Smooth muscle cell of the brain vasculature (primary cell): Measurements from ENCODE around the gene CR1.
"Not testable (repeated sequence)": the region's sequence is repeated elsewhere in the genome, so short reads cannot be mapped to it uniquely, and the experiment has no call there.

Source experiments
- DNase-seq: peaks from one replicate; pipeline ENCODE4 v3.0.0-alpha.2; 2012; ENCODE audit warnings: low read depth, low spot score

Gene CR1

GRCh38 chr1:207644166-207644851 is 148.4 kb downstream of the CR1 start:
- no peak for DNase-seq

DNA sequence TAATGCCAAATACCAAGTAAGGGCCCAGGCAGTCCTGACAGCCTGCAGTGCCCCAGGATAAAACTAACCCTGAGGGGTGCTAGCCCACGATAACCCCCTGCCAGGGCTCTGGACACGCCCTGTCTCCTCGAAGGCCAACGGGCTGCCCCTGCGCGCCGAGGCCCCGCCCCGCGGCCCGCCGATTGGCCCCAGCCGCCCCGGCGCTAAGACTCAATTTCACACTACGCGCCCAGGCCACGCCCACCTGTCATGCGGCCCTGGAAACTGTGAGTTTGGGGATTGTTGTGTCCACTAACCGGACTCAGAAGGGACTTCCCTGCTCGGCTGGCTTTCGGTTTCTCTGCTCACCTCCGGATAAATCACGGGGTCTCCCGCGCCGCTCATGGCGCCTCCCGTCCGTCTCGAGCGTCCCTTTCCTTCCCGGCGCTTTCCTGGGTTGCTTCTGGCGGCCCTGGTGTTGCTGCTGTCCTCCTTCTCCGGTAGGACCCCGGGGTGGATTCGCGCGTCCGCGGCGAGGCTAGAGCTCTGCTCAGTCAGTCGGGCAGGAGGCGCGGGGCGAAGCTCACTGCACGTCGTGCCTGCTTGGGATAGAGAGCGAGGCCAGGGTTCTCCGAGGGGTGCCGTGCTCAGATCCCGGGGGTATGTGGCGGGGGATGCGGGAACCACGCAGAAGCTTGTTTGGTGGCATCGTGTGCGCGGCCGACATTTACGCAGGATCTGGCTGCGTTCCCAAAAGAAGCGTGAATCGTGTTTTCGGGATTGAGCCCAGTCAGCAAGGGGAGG is 149.1 kb downstream of the CR1 start, which contains the start of gene CR1L:
Gene CR1L, plus strand, starts transcription at position 282 of the 783 bp plus-strand sequence. Its CDS starts 101 bp downstream, at position 383.
- DNase-seq = no peak

DNA sequence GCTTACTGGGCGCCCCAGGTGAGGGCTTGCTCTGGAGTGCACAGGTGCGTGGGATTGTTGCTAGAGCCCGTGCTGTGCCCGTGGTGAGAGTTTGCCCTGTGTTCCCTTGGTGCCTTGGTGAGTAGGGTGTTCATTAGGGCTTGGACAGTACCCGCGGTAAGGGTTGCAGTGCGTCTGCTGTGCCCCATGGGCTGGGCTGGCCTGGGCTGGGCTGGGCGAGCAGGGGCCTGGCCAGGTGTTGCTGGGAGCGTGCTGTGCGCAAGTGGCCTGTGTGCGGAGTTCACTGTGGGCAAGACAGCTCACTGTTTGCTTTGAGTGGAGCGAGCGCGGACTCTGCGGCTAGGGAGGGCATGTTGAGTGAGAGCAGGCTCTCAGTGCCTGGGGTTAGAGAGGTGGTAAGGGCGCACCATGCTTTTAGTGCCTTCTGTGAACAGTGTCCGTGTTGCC is 149.7 kb downstream of the CR1 start:
- no peak for DNase-seq

DNA sequence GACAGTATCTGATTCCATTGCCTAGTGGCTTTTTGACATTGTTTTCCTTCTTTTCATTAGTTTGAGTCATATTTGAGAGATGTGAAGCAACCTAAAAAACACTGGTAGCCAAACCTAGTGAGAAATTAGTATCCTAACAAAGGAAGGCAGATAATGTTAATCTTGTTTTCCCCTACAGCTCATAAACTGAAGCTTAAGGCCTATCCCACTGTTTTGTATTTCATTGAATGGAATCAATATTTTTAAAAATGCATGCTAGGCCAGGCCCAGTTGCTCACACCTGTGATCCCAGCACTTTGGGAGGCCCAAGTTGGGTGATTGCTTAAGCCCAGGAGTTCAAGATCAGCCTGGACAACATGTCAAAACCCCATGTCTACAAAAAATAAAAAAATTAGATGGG is 150.2 kb downstream of the CR1 start:
- no peak for DNase-seq

- DNase-seq = no peak
Observed at GRCh38 chr1:207646944-207647579, 151.1 kb downstream of the CR1 start.

DNA sequence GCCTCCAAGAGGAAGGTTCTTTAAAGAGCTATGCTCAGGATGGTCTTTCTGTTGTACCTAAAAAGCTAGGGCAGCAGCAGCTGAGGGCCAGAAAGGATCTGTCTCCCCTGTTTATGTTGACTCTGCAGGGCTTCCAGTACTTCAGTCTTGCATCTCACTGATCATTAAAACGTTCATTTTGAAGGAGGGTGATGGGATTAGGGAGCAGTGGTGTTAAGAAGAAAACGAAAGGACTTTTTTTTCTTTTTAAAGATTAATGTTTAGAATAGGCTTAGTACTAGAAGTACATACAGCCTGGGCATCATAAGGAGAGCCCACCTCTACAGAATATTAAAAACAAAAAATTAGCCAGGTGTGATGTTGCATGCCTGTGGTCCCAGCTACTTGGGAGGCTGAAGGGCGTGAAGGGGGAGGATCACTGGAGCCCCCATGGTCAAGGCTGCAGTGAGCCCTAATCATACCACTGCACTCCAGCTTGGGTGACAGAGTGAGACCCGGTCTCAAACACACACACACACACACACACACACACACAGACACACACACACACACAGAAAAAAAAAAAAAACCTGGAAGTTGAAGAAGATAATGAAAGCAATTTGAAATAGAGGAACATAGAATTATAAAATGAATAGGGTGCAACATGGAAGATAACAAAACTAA is 151.8 kb downstream of the CR1 start:
- no peak for DNase-seq

DNA sequence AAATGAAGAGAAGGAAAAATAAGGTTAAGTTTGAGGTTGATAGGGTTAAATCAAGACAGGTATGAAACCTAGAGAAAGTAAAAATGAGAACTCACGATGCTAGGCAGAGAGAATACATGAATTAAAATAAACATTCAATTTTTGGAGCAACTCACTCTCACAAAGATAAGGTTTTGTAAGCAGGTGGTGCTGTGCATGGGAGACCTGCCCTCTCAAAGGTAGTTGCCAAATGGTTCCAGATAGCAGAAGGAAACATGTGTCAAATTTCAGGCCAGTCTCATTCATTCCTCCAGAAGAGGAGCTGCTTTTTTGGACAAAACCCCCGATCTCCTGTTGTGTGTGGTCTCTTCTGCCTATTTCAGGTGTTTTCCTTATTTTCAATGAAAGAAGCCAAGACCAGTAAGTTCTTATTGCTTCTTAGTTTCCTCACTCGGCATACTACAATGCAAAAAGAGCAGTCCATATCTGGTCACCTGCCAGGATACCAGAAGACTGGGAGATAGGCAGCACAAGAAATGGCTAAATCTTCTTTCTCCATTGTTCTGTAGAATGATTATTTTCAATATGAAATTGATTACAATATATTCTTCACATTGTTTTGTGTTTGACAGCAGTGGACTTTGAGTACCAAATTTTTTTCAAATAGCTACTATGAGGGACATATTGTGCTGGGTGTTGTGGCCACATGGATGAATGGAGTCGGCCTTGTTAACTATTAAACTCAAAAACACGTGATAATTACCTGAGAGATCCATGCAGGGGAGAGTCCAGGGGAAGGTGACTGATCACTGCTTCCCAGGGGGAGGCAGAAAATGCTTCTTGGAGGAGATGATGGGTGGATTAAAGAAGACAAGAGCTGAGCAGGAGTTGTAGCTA is 152.6 kb downstream of the CR1 start:
- no peak for DNase-seq

GRCh38 chr1:207649210-207649753 is 153.3 kb downstream of the CR1 start:
- DNase-seq = no peak

GRCh38 chr1:207649865-207650580 is 154.1 kb downstream of the CR1 start:
- DNase-seq = no peak

DNA sequence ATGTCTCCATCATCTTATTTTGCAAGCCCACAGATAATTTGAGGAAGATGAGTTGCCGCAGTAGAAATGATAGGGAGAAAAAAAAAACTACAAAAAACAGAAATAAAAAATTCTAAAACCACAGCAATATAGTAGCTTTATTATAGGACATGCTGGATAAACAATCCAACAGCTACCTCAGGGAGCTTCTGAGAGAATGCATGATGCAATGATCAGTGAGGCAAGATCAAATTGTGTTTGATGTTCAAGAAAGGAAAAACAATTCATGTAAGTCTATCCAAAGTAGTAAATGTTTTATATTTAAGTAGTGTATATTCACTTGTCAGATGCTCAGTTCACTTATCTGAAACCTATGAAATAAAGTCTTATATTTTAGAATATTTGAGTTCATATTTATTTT is 155.6 kb downstream of the CR1 start:
- no peak for DNase-seq

DNA sequence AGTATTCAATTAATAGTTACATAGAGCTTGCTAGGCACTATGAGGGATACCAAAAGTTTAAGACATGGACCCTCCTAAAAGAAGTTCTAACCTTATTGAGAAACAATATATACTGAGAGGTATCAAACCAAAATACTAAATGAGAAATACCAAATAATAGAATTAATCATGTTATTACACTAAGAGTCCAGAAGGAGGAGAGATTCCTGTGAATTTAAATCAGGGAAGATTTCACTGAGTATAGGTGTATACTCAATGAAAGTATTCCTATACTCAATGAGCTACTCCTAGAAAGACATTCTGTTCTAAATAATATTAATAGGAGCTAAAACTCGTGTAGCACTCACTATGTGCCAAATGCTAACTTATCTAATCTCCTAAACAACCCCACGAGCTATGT is 158.4 kb downstream of the CR1 start:
- no peak for DNase-seq

DNA sequence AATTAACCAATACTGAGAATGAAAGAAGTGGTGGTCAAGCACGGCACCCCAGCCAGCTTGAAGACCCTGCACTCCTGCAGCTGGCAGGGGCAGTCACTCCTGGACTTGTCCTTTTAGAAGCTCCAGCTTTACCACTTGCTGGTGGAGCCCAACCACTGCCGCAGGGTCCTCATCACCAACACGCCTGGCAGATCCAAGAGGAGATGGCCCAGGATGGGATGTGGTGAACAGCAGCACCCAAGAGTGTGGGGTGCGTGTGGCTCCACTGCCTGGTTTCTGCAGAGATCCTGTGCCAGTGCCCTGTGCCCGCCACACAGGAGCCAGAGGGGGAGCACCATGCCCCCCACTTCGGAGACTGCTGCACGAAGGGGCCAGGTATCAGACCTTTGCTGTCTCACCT is 162.5 kb downstream of the CR1 start:
- no peak for DNase-seq

- DNase-seq = no peak
Observed at GRCh38 chr1:207658904-207659485, 163.0 kb downstream of the CR1 start.

- no peak for DNase-seq
Observed at GRCh38 chr1:207659545-207660153, 163.7 kb downstream of the CR1 start.

DNA sequence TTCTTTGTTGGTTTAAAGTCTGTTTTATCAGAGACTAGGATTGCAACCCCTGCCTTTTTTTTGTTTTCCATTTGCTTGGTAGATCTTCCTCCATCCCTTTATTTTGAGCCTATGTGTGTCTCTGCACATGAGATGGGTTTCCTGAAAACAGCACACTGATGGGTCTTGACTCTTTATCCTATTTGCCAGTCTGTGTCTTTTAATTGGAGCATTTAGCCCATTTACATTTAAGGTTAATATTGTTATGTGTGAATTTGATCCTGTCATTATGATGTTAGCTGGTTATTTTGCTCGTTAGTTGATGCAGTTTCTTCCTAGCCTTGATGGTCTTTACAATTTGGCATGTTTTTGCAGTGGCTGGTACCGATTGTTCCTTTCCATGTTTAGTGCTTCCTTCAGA is 165.5 kb downstream of the CR1 start:
- not testable (repeated sequence) for DNase-seq

GRCh38 chr1:207666342-207666741 is 170.4 kb downstream of the CR1 start:
- no peak for DNase-seq

DNA sequence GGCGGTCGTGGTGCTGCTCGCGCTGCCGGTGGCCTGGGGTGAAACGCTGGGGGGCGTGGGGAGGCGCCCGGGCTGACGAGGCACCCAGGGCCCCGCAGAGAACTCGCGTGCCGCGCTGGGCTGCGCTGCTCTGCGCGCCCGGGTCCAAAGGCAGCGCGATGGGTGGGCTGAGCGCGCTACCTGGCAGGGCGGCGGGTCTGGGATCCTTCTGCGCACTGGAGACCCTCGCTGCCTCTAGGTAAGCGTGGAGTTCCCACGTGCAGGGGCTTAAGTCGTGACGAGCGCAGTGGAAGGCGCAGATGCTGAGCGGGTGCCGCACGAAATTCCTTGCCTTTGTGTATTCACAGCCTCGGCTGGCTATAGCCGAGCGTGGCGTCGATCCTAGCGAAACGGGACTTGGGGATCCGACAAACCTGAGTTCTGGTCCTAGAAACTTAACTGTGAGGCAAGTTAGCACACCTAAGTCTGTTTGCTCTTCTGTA is 173.6 kb downstream of the CR1 start:
- no peak for DNase-seq

- DNase-seq = no peak
Observed at GRCh38 chr1:207670192-207670591, 174.2 kb downstream of the CR1 start.

- DNase-seq = no peak
Observed at GRCh38 chr1:207670997-207671396, 175.0 kb downstream of the CR1 start.
